DOHH2 (cell line): ENCODE data around the gene OSBPL8.

Source experiments
- H3F3A ChIP-seq: fragments of 200-600 bp; sonication (generic), shearing (Covaris generic); 2 replicates; pipeline ENCODE4 v1.6.0; 2016; ENCODE audit warnings: antibody characterized with exemption, mild to moderate bottlenecking; ENCODE audit not compliant: control insufficient read depth, insufficient read depth
- H3K27ac ChIP-seq: fragments of 200-600 bp; sonication (generic); 2 replicates; pipeline ENCODE4 v1.5.1; 2014; ENCODE audit warnings: low read depth, mild to moderate bottlenecking, low read length, moderate library complexity
- H3K27me3 ChIP-seq: fragments of 200-600 bp; sonication (generic); 2 replicates; pipeline ENCODE4 v1.6.1; 2014; ENCODE audit warnings: mild to moderate bottlenecking, low read length, mixed read lengths; ENCODE audit not compliant: control insufficient read depth
- H3K36me3 ChIP-seq: fragments of 200-600 bp; sonication (generic); 2 replicates; pipeline ENCODE4 v1.6.1; 2014; ENCODE audit warnings: mild to moderate bottlenecking, low read length, moderate library complexity, mixed read lengths; ENCODE audit not compliant: control insufficient read depth
- H3K4me1 ChIP-seq: fragments of 200-600 bp; sonication (generic); 2 replicates; pipeline ENCODE4 v1.6.1; 2014; ENCODE audit warnings: mild to moderate bottlenecking, low read length, mixed read lengths; ENCODE audit not compliant: control insufficient read depth
- H3K4me2 ChIP-seq: fragments of 200-600 bp; sonication (generic); 2 replicates; pipeline ENCODE4 v1.6.0; 2014; ENCODE audit warnings: mild to moderate bottlenecking, low read length, moderate library complexity
- H3K4me3 ChIP-seq: fragments of 200-600 bp; sonication (generic); 2 replicates; pipeline ENCODE4 v1.5.1; 2014; ENCODE audit warnings: mild to moderate bottlenecking, low read length, mixed read lengths
- H3K79me2 ChIP-seq: fragments of 200-600 bp; sonication (generic); 2 replicates; pipeline ENCODE4 v1.6.1; 2014; ENCODE audit warnings: mild to moderate bottlenecking, low read length, mixed read lengths; ENCODE audit not compliant: control insufficient read depth
- H3K9me2 ChIP-seq: fragments of 200-600 bp; sonication (generic); replicated peaks from 2 replicates; pipeline ENCODE4 v1.6.1; 2014; ENCODE audit warnings: mild to moderate bottlenecking, low read length, mixed read lengths; ENCODE audit not compliant: control insufficient read depth
- H3K9me3 ChIP-seq: fragments of 200-600 bp; sonication (generic); 2 replicates; pipeline ENCODE4 v1.6.1; 2014; ENCODE audit warnings: antibody characterized with exemption, low read length, mixed read lengths; ENCODE audit not compliant: control insufficient read depth, insufficient read depth
- H4K20me1 ChIP-seq: fragments of 200-600 bp; sonication (generic); 2 replicates; pipeline ENCODE4 v1.6.0; 2014; ENCODE audit warnings: low read depth, mild to moderate bottlenecking, antibody characterized with exemption, low read length, moderate library complexity; ENCODE audit not compliant: control insufficient read depth, insufficient read depth
- CTCF ChIP-seq: fragments of 200-600 bp; sonication (generic); IDR thresholded peaks from one replicate; pipeline ENCODE4 v1.5.1; 2014; ENCODE audit warnings: antibody characterized with exemption, mild to moderate bottlenecking, low read depth, low read length; ENCODE audit not compliant: poor library complexity, severe bottlenecking
- EZH2phosphoT487 ChIP-seq: fragments of 200-600 bp; sonication (generic); IDR thresholded peaks from 2 replicates; pipeline ENCODE4 v1.6.1; 2017; ENCODE audit warnings: borderline replicate concordance, mild to moderate bottlenecking, antibody characterized with exemption, low read length, moderate library complexity, mixed read lengths

OSBPL8 gene

GRCh38 chr12:76591476-76591875 lies 31.9 kb upstream of the OSBPL8 start:
- H3K36me3 ChIP-seq: no peaks in the 10 kb centered on the region
- H3K4me1 ChIP-seq: no peaks in the 10 kb centered on the region
- H3K9me3 ChIP-seq: no peaks in the 10 kb centered on the region
- H3K4me3 ChIP-seq: no peak overlapping the region
- no peak overlapping the region for H3K27ac ChIP-seq
- no peaks in the 10 kb centered on the region for H3K79me2 ChIP-seq
- no peaks in the 10 kb centered on the region for H3K27me3 ChIP-seq
- no peaks in the 10 kb centered on the region for H3F3A ChIP-seq
- no peaks in the 10 kb centered on the region for H3K9me2 ChIP-seq
- no peak overlapping the region for H3K4me2 ChIP-seq
- no peak for TF ChIP-seq EZH2phosphoT487
- TF ChIP-seq CTCF: no peak
- H4K20me1 ChIP-seq: no peaks in the 10 kb centered on the region

GRCh38 chr12:76590131-76590530 lies 30.6 kb upstream of the OSBPL8 start:
- Histone ChIP-seq H3K4me2 (no peak overlapping the region), H4K20me1 (no peaks in the 10 kb centered on the region), H3K79me2 (no peaks in the 10 kb centered on the region), H3K36me3 (no peaks in the 10 kb centered on the region), H3K4me3 (no peak overlapping the region), H3K9me2 (no peaks in the 10 kb centered on the region), H3K9me3 (no peaks in the 10 kb centered on the region), H3K4me1 (no peaks in the 10 kb centered on the region), H3F3A (no peaks in the 10 kb centered on the region), H3K27ac (no peak overlapping the region), H3K27me3 (no peaks in the 10 kb centered on the region)
- TF ChIP-seq EZH2phosphoT487 (no peak), CTCF (no peak)

GRCh38 chr12:76588881-76589565 lies 29.5 kb upstream of the OSBPL8 start:
- no peaks in the 10 kb centered on the region for H3K9me2 ChIP-seq
- H3K9me3 ChIP-seq: no peaks in the 10 kb centered on the region
- no peaks in the 10 kb centered on the region for H3K79me2 ChIP-seq
- H3K27ac ChIP-seq: no peak overlapping the region
- no peaks in the 10 kb centered on the region for H3K4me1 ChIP-seq
- no peaks in the 10 kb centered on the region for H3F3A ChIP-seq
- H3K36me3 ChIP-seq: no peaks in the 10 kb centered on the region
- H3K4me3 ChIP-seq: no peak overlapping the region
- H3K4me2 ChIP-seq: no peak overlapping the region
- no peaks in the 10 kb centered on the region for H3K27me3 ChIP-seq
- no peak for TF ChIP-seq CTCF
- no peak for TF ChIP-seq EZH2phosphoT487
- no peaks in the 10 kb centered on the region for H4K20me1 ChIP-seq
